K562 (cell line): ENCODE results near the gene PACSIN1. TPM values are rescaled to one million over a fixed set of nuclear protein-coding genes. Genes with fewer than 3 reads are reported as not detected.

Experiments
- ATF4 ChIP-seq: fragments of 450-650 bp; formaldehyde crosslinking; IDR thresholded peaks from 2 replicates; pipeline ENCODE4 v1.4.0; 2022; ENCODE audit warnings: mild to moderate bottlenecking, moderate library complexity
- CCAR2 ChIP-seq: fragments of 200-400 bp; formaldehyde crosslinking; IDR thresholded peaks from 2 replicates; pipeline ENCODE4 v1.6.1; 2017; ENCODE audit warnings: mild to moderate bottlenecking, low read depth, low read length
- CSDE1 ChIP-seq, 2 experiments: fragments of 450-650 bp; IDR thresholded peaks; 2 replicates each; pipeline ENCODE4 v1.6.1; 2016; ENCODE audit warnings: mild to moderate bottlenecking in 1 of 2
- HDAC3 ChIP-seq: fragments of 450-650 bp; IDR thresholded peaks from 2 replicates; pipeline ENCODE4 v1.6.1; 2018; ENCODE audit warnings: borderline replicate concordance, mild to moderate bottlenecking, moderate library complexity; ENCODE audit not compliant: partially characterized antibody
- KAT2B ChIP-seq: IDR thresholded peaks from one replicate; pipeline ENCODE4 v1.6.1; 2012; ENCODE audit warnings: low read depth, mild to moderate bottlenecking, control low read depth, inconsistent platforms, low read length, moderate library complexity
- MBD1 ChIP-seq: fragments of 250-450 bp; sonication (Bioruptor Pico); IDR thresholded peaks from 2 replicates; pipeline ENCODE4 v1.8.0; 2022; ENCODE audit warnings: inconsistent platforms
- MECOM ChIP-seq: fragments of 250-450 bp; sonication (Bioruptor Pico); IDR thresholded peaks from 2 replicates; pipeline ENCODE4 v1.8.0; 2022; ENCODE audit warnings: inconsistent platforms
- MTF1 ChIP-seq: fragments of 250-450 bp; sonication (Bioruptor Pico); IDR thresholded peaks from 2 replicates; pipeline ENCODE4 v1.9.0; 2021; ENCODE audit warnings: moderate library complexity, mild to moderate bottlenecking, inconsistent platforms, borderline replicate concordance
- REST ChIP-seq, 2 experiments: fragments of 450-650 bp; formaldehyde crosslinking in 1 of 2; IDR thresholded peaks; 2 replicates each; pipeline versions ENCODE4 v1.4.0 to v1.6.1; 2014 to 2020; ENCODE audit warnings: mild to moderate bottlenecking in 2 of 2, borderline replicate concordance in 1 of 2, low read depth in 1 of 2
- RFX1 ChIP-seq: fragments of 450-650 bp; IDR thresholded peaks from 2 replicates; pipeline ENCODE4 v1.6.1; 2016; ENCODE audit warnings: mild to moderate bottlenecking, moderate library complexity
- SMC3 ChIP-seq: conservative IDR thresholded peaks from 2 replicates; pipeline ENCODE4 v1.6.1; 2011; ENCODE audit warnings: low read depth, low read length, improper control_type of control experiment; ENCODE audit not compliant: insufficient read depth
- SOX6 ChIP-seq: fragments of 450-650 bp; IDR thresholded peaks from 2 replicates; pipeline ENCODE4 v1.6.1; 2014; ENCODE audit warnings: mild to moderate bottlenecking
- TFAP4 ChIP-seq: sonication (generic); formaldehyde crosslinking; IDR thresholded peaks from 2 replicates; pipeline ENCODE4 v1.8.0; 2022; ENCODE audit warnings: missing genetic modification reagents, mild to moderate bottlenecking, moderate library complexity, borderline replicate concordance
- ZNF316 ChIP-seq: fragments of 450-650 bp; IDR thresholded peaks from 2 replicates; pipeline ENCODE4 v1.6.1; 2016
- polyA plus RNA-seq, 8 experiments: library from polyadenylated mRNA; depleted of rRNA in 4 of 8; stranded (reverse) in 5 of 8; unstranded in 3 of 8; fragments of >200 nt; fragmentation: Nextera tagmentation in 2 of 8; fragmentation: Illumina TruSeq in 1 of 8; extraction: Ambion mirVana in 2 of 8; extraction: Trizol in 1 of 8; gene quantifications; 2 replicates each; pipeline versions ENCODE4 v1.2.1 to v1.2.3, GENCODE V29; 2011 to 2014; ENCODE audit warnings: inconsistent platforms in 1 of 8, missing spikeins in 1 of 8
- total RNA-seq, 7 experiments: library from RNA; depleted of rRNA in 6 of 7; stranded (reverse); fragments of >200 nt in 6 of 7; fragmentation: Illumina TruSeq in 2 of 7; extraction: Trizol in 2 of 7; gene quantifications; 2 replicates each; pipeline versions ENCODE4 v1.2.1 to v1.2.3, GENCODE V29; 2011 to 2021; ENCODE audit warnings: low replicate concordance in 1 of 7

The PACSIN1 gene
- total and polyA plus RNA-seq, 9 of the 15 experiments (the other 6 are each of a cell fraction or from before 2014, with no cell fraction given) = 0.01 to 1.7 (median 0.45) TPM

GRCh38 chr6:34514593-34515472, 49.0 kb downstream of the PACSIN1 start (continued):
- TF ChIP-seq REST (IDR thresholded peaks at IDR 0.05; ENCODE audit: borderline replicate concordance) = peak; percentile 56
- no peak for TF ChIP-seq REST (CRISPR knock-in tag; IDR thresholded peaks at IDR 0.05; ENCODE audit: low read depth)
- no peak for TF ChIP-seq MBD1 (CRISPR knock-in tag)
- peak; percentile 96 for TF ChIP-seq RFX1
- TF ChIP-seq SMC3 = peak; percentile 48
- TF ChIP-seq KAT2B = no peak
- no peak for TF ChIP-seq MECOM (CRISPR knock-in tag)
- TF ChIP-seq CCAR2 = no peak
- no peak for TF ChIP-seq ATF4 (CRISPR knock-in tag)
- TF ChIP-seq SOX6 = no peak
- TF ChIP-seq MTF1 (CRISPR knock-in tag) = no peak
- TF ChIP-seq TFAP4 (CRISPR knock-in tag) = peak; percentile 51; the same call in 1 of the 2 replicates
- peak in 1 of 2 experiments; percentile 51; a peak in 1 of 4 replicates for TF ChIP-seq CSDE1 (IDR thresholded peaks at IDR 0.05)
- TF ChIP-seq ZNF316 = no peak
- no peak for TF ChIP-seq HDAC3
